Gastrocnemius medialis (tissue), 4 donors: ENCODE measurements around the gene BET1L.
A peak's percentile ranks its signal among the peaks of the same experiment; 100 is the strongest.

Experiments used
- CTCF ChIP-seq, 5 experiments: fragments of 450-650 bp in 3 of 5; fragments of 200-600 bp in 2 of 5; sonication (generic) in 2 of 5; IDR thresholded peaks in 4 of 5; conservative IDR thresholded peaks in 1 of 5; 1 replicate in 4 of 5; 2 replicates in 1 of 5; pipeline ENCODE4 v1.5.1; 2016 to 2019; ENCODE audit warnings: antibody characterized with exemption in 5 of 5, mild to moderate bottlenecking in 3 of 5, moderate library complexity in 3 of 5
- POLR2A ChIP-seq, 2 donors: fragments of 450-650 bp; IDR thresholded peaks; one replicate each; pipeline ENCODE4 v1.6.1; 2017; ENCODE audit warnings: antibody characterized with exemption in 2 of 2, mild to moderate bottlenecking in 2 of 2, moderate library complexity in 2 of 2

GRCh38 chr11:236774-237767 lies 29.9 kb upstream of the BET1L start, which contains the start of gene PSMD13:
- TF ChIP-seq CTCF (IDR thresholded peaks at IDR 0.05 in 4 of 5, conservative IDR thresholded peaks at IDR 0.05 in 1 of 5) (no peak), POLR2A (IDR thresholded peaks at IDR 0.05) (peak; percentile 71 to 94)
